Kidney (tissue), 14 donors: ENCODE results near the gene DDX10. TPM values are rescaled to one million over a fixed set of nuclear protein-coding genes. Genes with fewer than 3 reads are reported as not detected.

Source experiments
- DNase-seq, 5 donors: peaks; one replicate each; pipeline ENCODE4 v3.0.0-alpha.2; 2013 to 2020
- FAIRE-seq: peaks from 2 replicates; lab custom pipeline; 2012; peaks lifted over from hg19 to GRCh38; lab: Jason Lieb, UNC
- H3K27ac ChIP-seq, 2 donors: one replicate each; pipeline ENCODE4 v1.7.0; 2013; ENCODE audit warnings: low read depth in 2 of 2, low read length in 2 of 2, inconsistent platforms in 1 of 2
- H3K27me3 ChIP-seq: one replicate; pipeline ENCODE4 v1.7.1; 2013; ENCODE audit warnings: low read length, inconsistent platforms; ENCODE audit not compliant: control insufficient read depth, insufficient read depth
- H3K36me3 ChIP-seq, 3 donors: one replicate each; pipeline versions ENCODE4 v1.7.0 to v1.7.1; 2013; ENCODE audit warnings: low read length in 3 of 3, control low read depth in 1 of 3, inconsistent platforms in 1 of 3; ENCODE audit not compliant: insufficient read depth in 3 of 3, control insufficient read depth in 2 of 3
- H3K4me1 ChIP-seq, 3 donors: one replicate each; pipeline versions ENCODE4 v1.7.0 to v1.7.1; 2013; ENCODE audit warnings: low read length in 3 of 3, inconsistent platforms in 1 of 3, low read depth in 1 of 3; ENCODE audit not compliant: control insufficient read depth in 2 of 3, insufficient read depth in 2 of 3
- H3K4me3 ChIP-seq, 3 donors: one replicate each; pipeline versions ENCODE4 v1.7.0 to v1.8.1; 2013; ENCODE audit warnings: low read length in 3 of 3, control low read depth in 1 of 3, inconsistent platforms in 1 of 3
- H3K9ac ChIP-seq, 3 donors: one replicate each; pipeline versions ENCODE4 v1.7.0 to v1.7.1; 2013; ENCODE audit warnings: low read length in 3 of 3, control low read depth in 1 of 3, inconsistent platforms in 1 of 3
- H3K9me3 ChIP-seq, 3 donors: one replicate each; pipeline versions ENCODE4 v1.7.0 to v1.7.1; 2013; ENCODE audit warnings: low read length in 3 of 3, control low read depth in 1 of 3, inconsistent platforms in 1 of 3; ENCODE audit not compliant: control insufficient read depth in 2 of 3, insufficient read depth in 1 of 3
- CTCF ChIP-seq: IDR thresholded peaks from 3 replicates; pipeline ENCODE4 v1.5.1; 2012; ENCODE audit warnings: mild to moderate bottlenecking, moderate library complexity, borderline replicate concordance; ENCODE audit not compliant: insufficient read depth; ENCODE audit errors: extremely low read depth
- intact Hi-C: fragments of 100-400 bp; cut with DNase I; formaldehyde crosslinking; loops from one replicate; pipeline ENCODE4 v1.11.1; 2022
- polyA plus RNA-seq: library from polyadenylated mRNA; stranded (reverse); fragments of 350-450 nt; fragmentation: Illumina TruSeq; extraction: RNeasy Lipid Tissue Mini Kit (QIAGEN cat#74804); gene quantifications from one replicate; pipeline ENCODE4 v1.2.3, GENCODE V29; 2014; ENCODE audit warnings: low read depth, low replicate concordance; ENCODE audit not compliant: insufficient read depth
- total RNA-seq: library from RNA; stranded (reverse); fragmentation: NEBNext Ultra II Directional; extraction: Animal tissue kit (Norgen Biotek cat#: 25700); gene quantifications from one replicate; pipeline ENCODE4 v1.2.1, GENCODE V29; 2021
- donor health status: control.
- donor health status: control.
- donor health status: control.
- donor health status: control.
- donor health status: control.
- donor health status: DM: yes; HTN: yes; CAD: no.
- donor health status: Normal renal cell carcinoma (clear cell type).

The DDX10 gene
- total and polyA plus RNA-seq, 2 donors from 2014 or later: 24.8 to 79.2 TPM

- no peak for FAIRE-seq
- Histone ChIP-seq H3K9me3 (no peaks in the 10 kb centered on the region), H3K27ac (no peak overlapping the region), H3K4me3 (no peak overlapping the region), H3K36me3 (no peaks in the 10 kb centered on the region), H3K27me3 (no peaks in the 10 kb centered on the region), H3K4me1 (no peaks in the 10 kb centered on the region), H3K9ac (no peak overlapping the region)
- no peak for TF ChIP-seq CTCF
- intact Hi-C loops: no loop called here
- DNase-seq: peak in 2 of 5 donors; percentile 43 to 57
These were observed 64.5 kb downstream of the DDX10 start for GRCh38 chr11:108729227-108729871.

- H3K27me3 ChIP-seq: no peaks in the 10 kb centered on the region
- no peak overlapping the region for H3K4me3 ChIP-seq
- no peak for FAIRE-seq
- no peaks in the 10 kb centered on the region for H3K4me1 ChIP-seq
- DNase-seq: no peak
- no peaks in the 10 kb centered on the region for H3K9me3 ChIP-seq
- no peak overlapping the region for H3K9ac ChIP-seq
- TF ChIP-seq CTCF: no peak
- intact Hi-C loops: no loop called here
- H3K36me3 ChIP-seq: no peaks in the 10 kb centered on the region
- H3K27ac ChIP-seq: no peak overlapping the region
These were observed 67.5 kb downstream of the DDX10 start for GRCh38 chr11:108732395-108732794.

GRCh38 chr11:108733479-108734116 lies 68.7 kb downstream of the DDX10 start:
- Histone ChIP-seq H3K27me3 (no peaks in the 10 kb centered on the region), H3K9me3 (no peaks in the 10 kb centered on the region), H3K36me3 (no peaks in the 10 kb centered on the region), H3K27ac (no peak overlapping the region), H3K4me1 (no peaks in the 10 kb centered on the region), H3K4me3 (no peak overlapping the region), H3K9ac (no peak overlapping the region)
- TF ChIP-seq CTCF: no peak
- DNase-seq (no peak), FAIRE-seq (no peak)
- intact Hi-C loops: no loop called here
